ENCODE data around the gene DUSP6. TPM values are rescaled to one million over a fixed set of nuclear protein-coding genes. Genes with fewer than 3 reads are reported as not detected.

DUSP6 gene
- total and polyA plus RNA-seq, 9 of the 15 experiments (the other 6 are each of a cell fraction or from before 2014, with no cell fraction given) = 0.04 to 0.60 (median 0.08) TPM; not detected in 2

GRCh38 chr12:89373763-89374572 lies 21.7 kb upstream of the DUSP6 start:
- intact Hi-C loops (cut with micrococcal nuclease) = no loop called here
- ChIA-PET POLR2A (no interaction called here), CTCF (ENCODE audit: low intra/inter-chr PET ratio) (interaction anchor here (0.6 kb wide), 1 partner anchor 342 kb away, joined by 4 read pairs; no protein-coding TSS in a partner anchor)
- no TSS peak for BruUV-seq (replicated peaks)
- H3K9me1 ChIP-seq (ENCODE audit: control insufficient read depth, insufficient read depth, low read length) = no peaks in the 10 kb centered on the region
- no peak overlapping the region for H3K27ac ChIP-seq (ENCODE audit: extremely low read depth, low read depth, low read length)
- FAIRE-seq (no peak), DNase-seq (ENCODE audit: extremely low read depth in 1 of 4, low spot score in 3 of 4) (no peak), ATAC-seq (no peak)
- H3K9ac ChIP-seq (ENCODE audit: insufficient read depth in 1 of 2, low read depth in 2 of 2, low read length in 2 of 2) = no peak overlapping the region
- H3K36me3 ChIP-seq (ENCODE audit: control insufficient read depth, insufficient read depth, low read length) = no peaks in the 10 kb centered on the region
- peaks cover 0 to 6% of the 10 kb centered on the region in 2 experiments; a peak in 2 of 5 replicates for H3K27me3 ChIP-seq (ENCODE audit: control insufficient read depth in 2 of 2, insufficient read depth in 2 of 2, low read length in 2 of 2)
- peaks cover 3 to 32% of the 10 kb centered on the region in 2 experiments; a peak in 4 of 5 replicates for H3K4me1 ChIP-seq (replicated peaks in 1 of 2; ENCODE audit: control insufficient read depth in 2 of 2, insufficient read depth in 2 of 2, low read length in 2 of 2)
- H3K9me3 ChIP-seq (replicated peaks; ENCODE audit: control insufficient read depth, insufficient read depth, low read depth, low read length) = no peaks in the 10 kb centered on the region
- H3K4me2 ChIP-seq (ENCODE audit: insufficient read depth, low read length) = no peak overlapping the region
- H3K4me3 ChIP-seq = no peak overlapping the region
- no peaks in the 10 kb centered on the region for H3K79me2 ChIP-seq (ENCODE audit: control insufficient read depth, insufficient read depth, low read length)
- H2AFZ ChIP-seq (ENCODE audit: low read depth, low read length) = no peak overlapping the region
- in situ Hi-C loops (cut with MboI) = loop anchor here (5.0 kb wide), 1 partner anchor 47 kb away; no protein-coding TSS in a partner anchor
- WGBS (ENCODE audit: insufficient coverage, low coverage, missing lambda C conversion rate) = 52% methylated on average over 2 of the region's 2 CpGs
- TF ChIP-seq ZNF512 (tag; IDR thresholded peaks at IDR 0.05) (no peak), ELK3 (CRISPR knock-in tag; IDR thresholded peaks at IDR 0.05) (no peak), GATAD2A (IDR thresholded peaks at IDR 0.05) (no peak), ELF4 (CRISPR knock-in tag; IDR thresholded peaks at IDR 0.05) (no peak), NFRKB (IDR thresholded peaks at IDR 0.05; ENCODE audit: low read depth) (no peak), GTF2E2 (tag; IDR thresholded peaks at IDR 0.05) (no peak), ZEB2 (IDR thresholded peaks at IDR 0.05) (no peak), ZNF449 (CRISPR knock-in tag; IDR thresholded peaks at IDR 0.05) (no peak), CBFB (CRISPR knock-in tag; IDR thresholded peaks at IDR 0.05) (no peak), MNT (conservative IDR thresholded peaks at IDR 0.05) (no peak)
- H4K20me1 ChIP-seq (replicated peaks; ENCODE audit: control insufficient read depth, insufficient read depth, low read length) = no peaks in the 10 kb centered on the region

All from K562 (cell line).